ENCODE data around the gene THOC1.

THOC1 gene

GRCh38 chr18:273525-273924, 5.7 kb upstream of the THOC1 start:
- no peak for DNase-seq

- DNase-seq, result no peak
Measured at GRCh38 chr18:272650-273049, 4.8 kb upstream of the THOC1 start.

DNA sequence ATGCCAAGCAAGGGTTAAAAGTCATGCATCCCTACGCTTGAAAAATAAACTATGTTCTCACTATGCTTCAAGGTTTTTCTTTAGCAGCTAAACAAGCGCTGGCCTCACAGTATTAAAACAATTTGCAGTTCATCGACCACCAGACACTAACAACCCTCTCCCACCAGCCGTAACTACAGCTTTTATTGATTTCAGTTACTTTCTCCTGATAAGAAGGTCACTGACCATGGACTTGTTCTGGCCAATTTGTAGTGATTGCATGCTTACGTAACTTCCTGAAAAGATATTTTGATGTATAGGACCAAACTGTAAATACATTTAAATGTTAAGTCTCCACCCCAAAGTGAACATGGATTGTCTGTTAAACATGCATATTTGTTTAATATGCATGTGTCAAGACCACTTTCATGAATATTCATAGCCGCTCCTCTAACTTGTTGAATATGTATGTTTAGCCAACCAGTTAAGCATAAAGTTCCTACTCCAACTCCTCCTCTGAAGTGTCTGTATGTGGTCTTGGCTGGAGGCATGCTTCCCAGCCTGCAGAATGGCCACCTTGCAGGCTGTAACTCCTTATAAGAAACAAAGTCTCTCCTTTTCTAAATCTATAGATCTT, 1.7 kb upstream of the THOC1 start:
- DNase-seq, result no peak

DNA sequence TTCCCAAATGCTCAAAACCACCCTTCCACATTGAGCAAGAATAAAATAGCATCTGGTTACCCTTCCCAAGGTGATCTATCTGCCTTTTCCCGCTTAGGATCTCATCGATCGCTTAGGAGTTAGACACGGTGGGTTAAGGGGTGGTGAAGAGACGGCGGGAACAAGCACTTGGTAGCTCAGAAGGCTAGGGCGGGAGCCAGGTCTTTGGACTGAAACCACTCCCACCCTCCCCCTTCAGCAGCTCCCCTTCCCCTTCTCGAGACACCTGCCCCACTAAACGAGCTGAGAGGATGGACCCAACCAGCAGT, 513 bp downstream of the THOC1 start:
- DNase-seq, result no peak

- no peak for DNase-seq
Measured at GRCh38 chr18:261398-262073, 6.3 kb downstream of the THOC1 start.

- no peak for DNase-seq
Measured at GRCh38 chr18:260547-260946, 7.3 kb downstream of the THOC1 start.

GRCh38 chr18:255171-255570, 12.7 kb downstream of the THOC1 start:
- no peak for DNase-seq

GRCh38 chr18:253121-253520, 14.7 kb downstream of the THOC1 start:
- DNase-seq, result no peak

DNA sequence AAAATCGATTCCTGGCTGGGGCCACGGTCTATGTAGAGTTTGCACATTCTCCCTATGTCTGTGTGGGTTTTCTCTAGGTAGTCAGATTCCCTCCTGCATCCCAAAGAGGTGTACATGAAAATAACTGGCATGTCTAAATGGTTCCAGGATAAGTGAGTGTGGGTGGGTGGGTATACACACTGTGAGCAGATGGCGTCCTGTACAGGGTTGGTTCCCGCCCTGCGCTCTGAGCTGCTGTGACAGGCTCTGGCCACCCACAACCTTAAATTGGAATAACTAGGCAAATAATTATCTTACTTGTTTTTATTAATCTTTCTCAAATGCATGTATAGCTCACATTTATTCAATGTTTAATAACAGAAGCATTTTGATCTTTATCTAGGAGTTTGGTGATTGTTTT, 16.3 kb downstream of the THOC1 start:
- DNase-seq, result no peak

DNA sequence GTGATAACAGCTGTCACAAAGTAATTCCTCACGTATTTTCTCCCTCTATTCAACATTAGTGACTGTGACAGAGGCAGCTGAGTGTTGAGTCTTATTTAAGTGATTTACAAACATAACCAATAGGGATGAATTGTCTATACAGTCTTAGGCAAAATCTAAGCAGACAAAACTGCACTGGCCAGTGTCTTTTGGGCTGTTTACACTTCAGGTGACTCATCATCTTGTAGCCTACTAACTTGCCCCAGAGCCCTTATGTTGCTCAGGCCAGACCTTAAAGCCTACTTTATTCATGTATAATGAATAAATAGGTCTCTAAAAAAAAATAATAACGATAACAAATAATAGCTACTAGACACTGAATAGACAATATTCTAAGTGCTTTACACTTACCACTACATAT, 17.2 kb downstream of the THOC1 start:
- DNase-seq, result no peak

DNA sequence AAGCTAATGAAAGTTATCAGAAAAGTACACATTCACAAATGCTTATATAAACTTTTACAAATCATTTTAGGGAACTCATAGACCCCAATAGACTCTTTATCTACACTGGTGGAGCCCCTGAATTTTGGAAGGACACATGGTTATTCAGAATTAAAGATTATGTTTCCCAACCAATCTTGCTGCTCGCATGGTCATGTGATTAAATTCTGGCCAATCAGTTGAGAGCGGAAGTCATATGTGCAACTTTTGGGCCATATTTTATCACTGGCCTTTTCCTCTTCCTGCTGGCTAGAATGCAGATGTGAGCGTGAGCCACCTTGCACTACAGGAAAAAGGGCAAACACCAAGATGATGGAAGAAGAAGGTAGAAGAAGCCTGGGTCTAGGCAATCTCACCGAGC, 19.8 kb downstream of the THOC1 start:
- no peak for DNase-seq

- DNase-seq, result no peak
Measured at GRCh38 chr18:245282-245847, 22.5 kb downstream of the THOC1 start.

DNA sequence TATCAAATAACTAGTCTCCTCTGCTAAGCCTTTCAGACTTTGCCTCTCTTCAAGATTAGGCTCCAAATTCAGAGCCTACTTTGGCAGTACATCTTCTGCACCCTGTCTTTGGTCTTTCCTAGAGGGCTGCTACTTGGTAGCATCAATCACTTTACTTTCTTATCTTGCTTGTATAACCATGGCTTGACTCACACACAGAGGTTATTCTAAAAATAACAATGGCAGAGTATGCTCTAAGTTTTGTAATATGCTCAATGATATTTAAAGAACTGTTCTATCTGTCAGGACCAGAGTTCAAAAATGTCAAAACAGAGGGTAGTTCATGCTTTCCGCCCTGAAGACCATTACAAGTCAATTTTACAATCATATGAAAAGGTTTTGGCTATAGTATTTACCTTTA, 27.7 kb downstream of the THOC1 start:
- DNase-seq, result no peak

GRCh38 chr18:231563-231962, 36.3 kb downstream of the THOC1 start:
- DNase-seq, result no peak

GRCh38 chr18:228586-228985, 39.3 kb downstream of the THOC1 start:
- DNase-seq, result no peak

DNA sequence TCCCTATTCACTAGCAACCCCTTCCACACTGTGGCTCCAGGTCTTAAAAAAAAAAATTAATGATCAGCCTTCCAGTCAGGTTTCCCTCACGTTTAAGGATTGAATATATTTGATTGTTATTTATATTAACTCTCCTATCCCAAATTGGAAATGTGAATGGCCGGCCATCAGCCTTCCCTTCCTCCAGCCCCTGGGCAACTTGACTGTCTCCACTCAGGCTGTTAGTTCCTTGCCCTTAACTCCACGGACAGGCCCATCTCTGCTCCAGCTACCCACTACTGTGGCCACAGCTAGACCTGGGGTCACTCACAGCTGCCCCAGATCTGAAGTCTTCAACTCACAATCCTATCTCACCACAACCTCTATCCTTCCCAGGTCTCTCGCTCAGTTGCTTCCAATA, 39.9 kb downstream of the THOC1 start:
- no peak for DNase-seq

GRCh38 chr18:227374-227773, 40.5 kb downstream of the THOC1 start:
- no peak for DNase-seq

DNA sequence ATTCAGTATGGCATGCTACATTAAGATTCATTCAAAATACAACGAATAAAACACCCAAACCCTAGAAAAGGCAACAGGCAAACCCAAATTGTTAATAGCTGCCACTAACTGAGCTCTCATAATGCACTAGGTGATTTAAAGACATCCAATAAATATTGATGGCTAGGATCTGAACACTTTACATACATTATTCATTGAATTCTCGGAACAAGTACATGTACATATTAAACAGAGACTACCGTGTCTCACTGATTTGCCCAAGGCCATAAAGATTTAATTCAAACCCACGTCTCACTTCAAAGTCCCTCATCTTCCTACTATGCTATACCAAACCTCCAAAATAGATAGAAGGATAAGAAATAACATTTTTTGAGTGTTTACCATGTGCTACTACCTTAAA, 42.1 kb downstream of the THOC1 start:
- DNase-seq, result no peak

- no peak for DNase-seq
Measured at GRCh38 chr18:220708-221107, 47.1 kb downstream of the THOC1 start.

GRCh38 chr18:217532-218336, 50.1 kb downstream of the THOC1 start:
- DNase-seq, result no peak

GRCh38 chr18:215448-216010, 52.3 kb downstream of the THOC1 start:
- no peak for DNase-seq

GRCh38 chr18:213966-214365, 53.9 kb downstream of the THOC1 start:
- no peak for DNase-seq

DNA sequence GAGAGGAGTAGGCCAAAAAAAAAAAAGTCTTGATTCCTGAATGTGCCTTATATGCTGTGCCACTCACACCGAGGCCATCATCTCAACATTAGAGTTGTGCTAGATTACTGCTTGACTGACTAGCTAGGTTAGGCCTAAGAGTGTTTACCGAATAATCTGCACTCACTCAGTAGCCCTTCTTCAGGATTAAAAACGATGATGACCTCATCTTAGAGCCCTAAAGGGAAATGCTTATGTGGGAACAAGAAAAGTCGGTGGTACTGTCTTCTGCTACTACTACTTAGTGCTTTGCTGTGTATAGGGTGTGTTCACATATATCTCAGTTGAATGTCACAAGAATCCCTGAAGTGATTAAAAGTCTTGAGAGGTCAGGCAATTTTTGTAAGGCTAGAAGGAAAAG, 54.3 kb downstream of the THOC1 start:
- DNase-seq, result no peak

GRCh38 chr18:212780-213179, 55.1 kb downstream of the THOC1 start:
- DNase-seq, result no peak
